Nephron (organoid): Measurements from ENCODE around the gene MGMT.
A peak's percentile ranks its signal among the peaks of the same experiment; 100 is the strongest.

Experiments used
- H3K27ac Mint-ChIP-seq, 3 experiments: 2 replicates each; pipeline ENCODE4 v1.8.0; 2020; ENCODE audit warnings: mixed read lengths in 3 of 3, mild to moderate bottlenecking in 2 of 3, moderate library complexity in 1 of 3
- H3K27me3 Mint-ChIP-seq: 2 replicates; pipeline ENCODE4 v1.8.0; 2021; ENCODE audit warnings: low read depth, mild to moderate bottlenecking, moderate library complexity, mixed read lengths
- H3K36me3 Mint-ChIP-seq: 2 replicates; pipeline ENCODE4 v1.8.0; 2020; ENCODE audit warnings: low read depth, mixed read lengths
- H3K4me1 Mint-ChIP-seq: 2 replicates; pipeline ENCODE4 v1.8.0; 2020; ENCODE audit warnings: mixed read lengths
- H3K4me3 Mint-ChIP-seq, 3 experiments: 2 replicates each; pipeline ENCODE4 v1.8.0; 2020; ENCODE audit warnings: mild to moderate bottlenecking in 3 of 3, mixed read lengths in 3 of 3, moderate library complexity in 2 of 3
- H3K9me3 Mint-ChIP-seq: 2 replicates; pipeline ENCODE4 v1.8.0; 2020; ENCODE audit warnings: mixed read lengths
- TF ChIP-seq, protein P1 (sequence below), 3 experiments: fragments of 200-600 bp; sonication (generic); IDR thresholded peaks; one replicate each; pipeline ENCODE4 v1.5.0; 2021; ENCODE audit warnings: antibody characterized with exemption in 3 of 3; ENCODE audit not compliant: unreplicated experiment in 3 of 3

MGMT gene

GRCh38 chr10:129660569-129660968 lies 193.5 kb downstream of the MGMT start:
- Mint-ChIP-seq H3K36me3 (peaks cover 11% of the 10 kb centered on the region), H3K27ac (peak overlapping the region; percentile 1 to 56 (median 8)), H3K27me3 (peaks cover 3% of the 10 kb centered on the region), H3K4me3 (peak overlapping the region in 1 of 3 experiments; percentile 27), H3K9me3 (peaks cover 23% of the 10 kb centered on the region), H3K4me1 (peaks cover 26% of the 10 kb centered on the region)
- TF ChIP-seq, protein P1, sequence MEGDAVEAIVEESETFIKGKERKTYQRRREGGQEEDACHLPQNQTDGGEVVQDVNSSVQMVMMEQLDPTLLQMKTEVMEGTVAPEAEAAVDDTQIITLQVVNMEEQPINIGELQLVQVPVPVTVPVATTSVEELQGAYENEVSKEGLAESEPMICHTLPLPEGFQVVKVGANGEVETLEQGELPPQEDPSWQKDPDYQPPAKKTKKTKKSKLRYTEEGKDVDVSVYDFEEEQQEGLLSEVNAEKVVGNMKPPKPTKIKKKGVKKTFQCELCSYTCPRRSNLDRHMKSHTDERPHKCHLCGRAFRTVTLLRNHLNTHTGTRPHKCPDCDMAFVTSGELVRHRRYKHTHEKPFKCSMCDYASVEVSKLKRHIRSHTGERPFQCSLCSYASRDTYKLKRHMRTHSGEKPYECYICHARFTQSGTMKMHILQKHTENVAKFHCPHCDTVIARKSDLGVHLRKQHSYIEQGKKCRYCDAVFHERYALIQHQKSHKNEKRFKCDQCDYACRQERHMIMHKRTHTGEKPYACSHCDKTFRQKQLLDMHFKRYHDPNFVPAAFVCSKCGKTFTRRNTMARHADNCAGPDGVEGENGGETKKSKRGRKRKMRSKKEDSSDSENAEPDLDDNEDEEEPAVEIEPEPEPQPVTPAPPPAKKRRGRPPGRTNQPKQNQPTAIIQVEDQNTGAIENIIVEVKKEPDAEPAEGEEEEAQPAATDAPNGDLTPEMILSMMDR (IDR thresholded peaks at IDR 0.05; ENCODE audit: unreplicated experiment in 3 of 3), result no peak

- peaks cover 18% of the 10 kb centered on the region for H3K36me3 Mint-ChIP-seq
- H3K4me1 Mint-ChIP-seq, result peaks cover 26% of the 10 kb centered on the region
- H3K27ac Mint-ChIP-seq, result no peak overlapping the region
Observed at GRCh38 chr10:129662426-129662825, 195.4 kb downstream of the MGMT start.

GRCh38 chr10:129670124-129670523 lies 203.1 kb downstream of the MGMT start:
- H3K4me3 Mint-ChIP-seq, result no peak overlapping the region
- H3K4me1 Mint-ChIP-seq, result no peaks in the 10 kb centered on the region
- H3K27me3 Mint-ChIP-seq, result peaks cover 5% of the 10 kb centered on the region
- H3K9me3 Mint-ChIP-seq, result peaks cover 39% of the 10 kb centered on the region
- TF ChIP-seq, protein P1 (IDR thresholded peaks at IDR 0.05; ENCODE audit: unreplicated experiment in 3 of 3), result no peak
- H3K27ac Mint-ChIP-seq, result no peak overlapping the region
- H3K36me3 Mint-ChIP-seq, result peaks cover 42% of the 10 kb centered on the region

More at GRCh38 chr10:129662426-129662825, 195.4 kb downstream of the MGMT start:
- Mint-ChIP-seq H3K9me3 (peaks cover 28% of the 10 kb centered on the region), H3K27me3 (no peaks in the 10 kb centered on the region), H3K4me3 (no peak overlapping the region)
- TF ChIP-seq, protein P1 (IDR thresholded peaks at IDR 0.05; ENCODE audit: unreplicated experiment in 3 of 3), result peak in 2 of 3 experiments; percentile 10 to 17

DNA sequence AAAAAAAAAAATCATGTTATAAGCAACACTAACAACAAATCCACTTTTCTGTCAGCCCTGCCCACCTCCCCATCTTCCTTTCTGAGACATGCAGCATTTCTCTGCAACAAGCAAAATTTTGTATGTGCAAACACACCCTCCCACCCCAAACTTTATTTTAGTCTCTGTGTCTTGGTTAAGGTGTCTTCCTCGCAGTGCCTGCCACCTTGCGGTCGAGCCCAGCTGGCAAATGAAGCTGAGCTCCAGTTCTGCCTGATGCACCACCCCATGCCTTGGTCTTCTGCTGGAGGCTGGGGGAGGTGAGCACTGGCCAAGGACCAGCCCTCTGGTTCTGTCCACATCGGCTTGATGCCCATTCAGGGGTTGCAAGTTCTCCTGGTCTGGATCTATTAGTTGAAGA lies 206.3 kb downstream of the MGMT start:
- Mint-ChIP-seq H3K27me3 (peaks cover 5% of the 10 kb centered on the region), H3K36me3 (peaks cover 25% of the 10 kb centered on the region), H3K27ac (no peak overlapping the region), H3K9me3 (peaks cover 24% of the 10 kb centered on the region), H3K4me1 (no peaks in the 10 kb centered on the region), H3K4me3 (no peak overlapping the region)
- TF ChIP-seq, protein P1 (IDR thresholded peaks at IDR 0.05; ENCODE audit: unreplicated experiment in 3 of 3), result no peak

DNA sequence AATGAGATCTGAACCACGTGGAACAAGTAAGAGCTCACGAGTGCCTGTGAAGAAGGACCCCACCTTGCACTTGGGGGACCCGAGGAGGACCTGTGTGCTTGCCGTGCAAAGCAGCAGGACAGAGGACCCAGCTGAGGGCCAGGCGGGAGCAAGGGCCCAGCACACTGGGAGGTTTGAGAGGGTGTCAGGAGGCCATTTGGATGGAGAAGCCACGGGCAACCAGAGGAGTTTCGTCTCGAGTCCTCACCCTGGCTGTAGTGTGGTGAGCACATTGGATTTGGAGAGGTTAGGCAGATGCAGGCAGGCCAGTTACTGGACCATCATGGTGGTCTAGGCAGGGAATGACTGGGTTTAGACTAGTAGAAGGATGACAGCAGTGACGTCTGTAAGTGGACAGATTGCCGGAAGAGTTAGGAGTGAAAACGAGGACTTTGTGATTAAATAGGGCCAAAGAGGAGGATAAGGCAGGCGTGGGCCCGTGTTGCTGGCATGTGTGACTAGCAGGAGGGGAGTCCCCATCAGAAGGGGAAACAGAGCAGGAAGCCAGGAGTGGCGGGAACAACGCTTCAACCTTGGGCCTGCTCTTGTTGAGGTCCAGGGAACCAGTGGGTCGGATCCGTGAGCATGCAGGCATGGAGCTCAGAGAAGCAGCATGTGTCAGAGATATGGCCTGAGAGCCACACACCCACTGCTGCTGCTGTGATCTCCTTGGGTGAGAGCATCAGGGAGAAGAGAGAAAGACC lies 208.2 kb downstream of the MGMT start:
- peaks cover 21% of the 10 kb centered on the region for H3K36me3 Mint-ChIP-seq
- no peak overlapping the region for H3K4me3 Mint-ChIP-seq
- H3K4me1 Mint-ChIP-seq, result no peaks in the 10 kb centered on the region

More for the DNA sequence above, 208.2 kb downstream of the MGMT start:
- H3K27ac Mint-ChIP-seq, result no peak overlapping the region
- peaks cover 17% of the 10 kb centered on the region for H3K9me3 Mint-ChIP-seq
- H3K27me3 Mint-ChIP-seq, result peaks cover 5% of the 10 kb centered on the region
- TF ChIP-seq, protein P1 (IDR thresholded peaks at IDR 0.05; ENCODE audit: unreplicated experiment in 3 of 3), result no peak
